Stimulated activated naive B cell treated with anti-CD40 and anti-IgM and Interleukin-4, amounts not matched to agents 10 μg/mL and 1 μg/mL and 100 μg/mL, for 72 hours (primary cell): ENCODE measurements around the gene STK11IP.

Source experiments
- ATAC-seq, 2 donors: fragments of 150-1000 bp; cut with Tn5 transposase; replicated peaks; 2 replicates each; pipeline ENCODE4 v1.10.0; 2021; ENCODE audit warnings: moderate library complexity in 1 of 2
- DNase-seq: peaks from one replicate; pipeline ENCODE4 v3.0.0; 2021
- H3K27ac Mint-ChIP-seq: one replicate; pipeline ENCODE4 v1.8.0; 2022; ENCODE audit warnings: mild to moderate bottlenecking, mixed read lengths
- H3K27me3 Mint-ChIP-seq, 2 donors: one replicate each; pipeline ENCODE4 v1.8.0; 2022; ENCODE audit warnings: mixed read lengths in 2 of 2
- H3K36me3 Mint-ChIP-seq, 2 donors: one replicate each; pipeline ENCODE4 v1.8.0; 2022; ENCODE audit warnings: mixed read lengths in 2 of 2, mild to moderate bottlenecking in 1 of 2
- H3K4me1 Mint-ChIP-seq, 2 donors: one replicate each; pipeline ENCODE4 v1.8.0; 2022; ENCODE audit warnings: mixed read lengths in 2 of 2, mild to moderate bottlenecking in 1 of 2
- H3K4me3 Mint-ChIP-seq, 2 donors: one replicate each; pipeline ENCODE4 v1.8.0; 2022; ENCODE audit warnings: mild to moderate bottlenecking in 2 of 2, mixed read lengths in 2 of 2, moderate library complexity in 1 of 2
- H3K9me3 Mint-ChIP-seq, 2 donors: one replicate each; pipeline ENCODE4 v1.8.0; 2022; ENCODE audit warnings: mixed read lengths in 2 of 2, mild to moderate bottlenecking in 1 of 2

STK11IP gene

GRCh38 chr2:219569041-219569440, 28.6 kb upstream of the STK11IP start:
- no peak for ATAC-seq
- no peaks in the 10 kb centered on the region for H3K36me3 Mint-ChIP-seq
- H3K27ac Mint-ChIP-seq, result no peak overlapping the region
- peaks cover 0 to 7% of the 10 kb centered on the region in 2 donors for H3K4me1 Mint-ChIP-seq
- peaks cover 0 to 2% of the 10 kb centered on the region in 2 donors for H3K9me3 Mint-ChIP-seq
- no peak for DNase-seq
- H3K27me3 Mint-ChIP-seq, result peaks cover 55 to 71% of the 10 kb centered on the region in 2 donors
- H3K4me3 Mint-ChIP-seq, result no peak overlapping the region

- Mint-ChIP-seq H3K4me1 (peaks cover 0 to 7% of the 10 kb centered on the region in 2 donors), H3K27me3 (peaks cover 51 to 70% of the 10 kb centered on the region in 2 donors), H3K27ac (no peak overlapping the region), H3K36me3 (no peaks in the 10 kb centered on the region), H3K9me3 (no peaks in the 10 kb centered on the region), H3K4me3 (no peak overlapping the region)
- DNase-seq (no peak), ATAC-seq (no peak)
Observed at GRCh38 chr2:219569635-219570034, 28.0 kb upstream of the STK11IP start.

- Mint-ChIP-seq H3K4me3 (peak overlapping the region; percentile 29 to 55), H3K4me1 (peaks cover 0 to 7% of the 10 kb centered on the region in 2 donors), H3K9me3 (no peaks in the 10 kb centered on the region), H3K27me3 (peaks cover 57 to 76% of the 10 kb centered on the region in 2 donors), H3K36me3 (no peaks in the 10 kb centered on the region), H3K27ac (no peak overlapping the region)
- ATAC-seq, result peak; percentile 18 to 28
- DNase-seq, result no peak
Observed at GRCh38 chr2:219570194-219570923, 27.3 kb upstream of the STK11IP start.

GRCh38 chr2:219570924-219571310, 26.7 kb upstream of the STK11IP start:
- Mint-ChIP-seq H3K27me3 (peaks cover 60 to 78% of the 10 kb centered on the region in 2 donors), H3K4me1 (peaks cover 0 to 7% of the 10 kb centered on the region in 2 donors), H3K9me3 (no peaks in the 10 kb centered on the region), H3K4me3 (peak overlapping the region; percentile 48 to 55), H3K27ac (no peak overlapping the region), H3K36me3 (no peaks in the 10 kb centered on the region)
- no peak for DNase-seq
- ATAC-seq, result peak; percentile 11 to 15

- no peak for DNase-seq
- H3K27me3 Mint-ChIP-seq, result peaks cover 63 to 79% of the 10 kb centered on the region in 2 donors
- no peak within 1 kb of the TSS for H3K27ac Mint-ChIP-seq
- H3K9me3 Mint-ChIP-seq, result no peaks in the 10 kb centered on the region
- peaks cover 0 to 7% of the 10 kb centered on the region in 2 donors for H3K4me1 Mint-ChIP-seq
- H3K36me3 Mint-ChIP-seq, result no peaks in the 10 kb centered on the region
- H3K4me3 Mint-ChIP-seq, result peak within 1 kb of the TSS; percentile 48 to 55
- ATAC-seq, result peak; percentile 28 to 29
Observed at GRCh38 chr2:219571311-219572236, 26.1 kb upstream of the STK11IP start, which contains the start of gene OBSL1. Gene OBSL1 (minus strand): TSS chr2:219571539. CDS start chr2:219571232, 307 bp downstream.

- Mint-ChIP-seq H3K4me1 (peaks cover 0 to 7% of the 10 kb centered on the region in 2 donors), H3K36me3 (no peaks in the 10 kb centered on the region), H3K4me3 (peak within 1 kb of the TSS in 1 of 2 donors; percentile 37), H3K27ac (no peak within 1 kb of the TSS), H3K9me3 (no peaks in the 10 kb centered on the region), H3K27me3 (peaks cover 65 to 81% of the 10 kb centered on the region in 2 donors)
- DNase-seq, result no peak
- no peak for ATAC-seq
Observed at GRCh38 chr2:219572237-219573001, 25.2 kb upstream of the STK11IP start, which contains the start of gene INHA. Gene INHA (plus strand): TSS chr2:219572310. CDS start chr2:219572375, 65 bp downstream.

- Mint-ChIP-seq H3K36me3 (no peaks in the 10 kb centered on the region), H3K4me3 (no peak overlapping the region), H3K27ac (no peak overlapping the region), H3K9me3 (no peaks in the 10 kb centered on the region), H3K4me1 (peaks cover 0 to 7% of the 10 kb centered on the region in 2 donors), H3K27me3 (peaks cover 63 to 78% of the 10 kb centered on the region in 2 donors)
- no peak for DNase-seq
- ATAC-seq, result no peak
Observed at GRCh38 chr2:219573166-219573565, 24.5 kb upstream of the STK11IP start.

GRCh38 chr2:219574484-219575311, 23.0 kb upstream of the STK11IP start:
- DNase-seq (no peak), ATAC-seq (no peak)
- no peak overlapping the region for H3K27ac Mint-ChIP-seq
- no peak overlapping the region for H3K4me3 Mint-ChIP-seq
- peaks cover 0 to 7% of the 10 kb centered on the region in 2 donors for H3K4me1 Mint-ChIP-seq
- no peaks in the 10 kb centered on the region for H3K9me3 Mint-ChIP-seq
- peaks cover 62 to 73% of the 10 kb centered on the region in 2 donors for H3K27me3 Mint-ChIP-seq
- no peaks in the 10 kb centered on the region for H3K36me3 Mint-ChIP-seq

- Mint-ChIP-seq H3K27me3 (peaks cover 56 to 64% of the 10 kb centered on the region in 2 donors), H3K9me3 (no peaks in the 10 kb centered on the region), H3K27ac (no peak overlapping the region), H3K4me1 (peaks cover 0 to 7% of the 10 kb centered on the region in 2 donors), H3K4me3 (no peak overlapping the region), H3K36me3 (no peaks in the 10 kb centered on the region)
- DNase-seq, result no peak
- ATAC-seq, result no peak
Observed at GRCh38 chr2:219575566-219576504, 21.8 kb upstream of the STK11IP start.

- H3K9me3 Mint-ChIP-seq, result no peaks in the 10 kb centered on the region
Observed at GRCh38 chr2:219576505-219577388, 20.9 kb upstream of the STK11IP start.

GRCh38 chr2:219578811-219579613, 18.6 kb upstream of the STK11IP start:
- Mint-ChIP-seq H3K27ac (no peak overlapping the region), H3K9me3 (no peaks in the 10 kb centered on the region), H3K4me3 (no peak overlapping the region), H3K27me3 (peaks cover 36 to 39% of the 10 kb centered on the region in 2 donors), H3K36me3 (no peaks in the 10 kb centered on the region), H3K4me1 (no peaks in the 10 kb centered on the region)
- DNase-seq (no peak), ATAC-seq (no peak)

More at GRCh38 chr2:219576505-219577388, 20.9 kb upstream of the STK11IP start:
- H3K4me3 Mint-ChIP-seq, result no peak overlapping the region
- DNase-seq (no peak), ATAC-seq (no peak)
- no peaks in the 10 kb centered on the region for H3K36me3 Mint-ChIP-seq
- peaks cover 54 to 61% of the 10 kb centered on the region in 2 donors for H3K27me3 Mint-ChIP-seq
- no peak overlapping the region for H3K27ac Mint-ChIP-seq
- H3K4me1 Mint-ChIP-seq, result peaks cover 0 to 4% of the 10 kb centered on the region in 2 donors
